ENCODE measurements around the gene TMEM98.
"Not testable (repeated sequence)": the region's sequence is repeated elsewhere in the genome, so short reads cannot be mapped to it uniquely, and the experiment has no call there.

TMEM98 gene

GRCh38 chr17:32952491-32952890 lies 24.5 kb downstream of the TMEM98 start:
- H3K9me3 ChIP-seq (ENCODE audit: control insufficient read depth in 1 of 2, low read length in 2 of 2); H3K9ac ChIP-seq (ENCODE audit: low read depth in 1 of 2, low read length in 2 of 2); H3K27ac ChIP-seq (ENCODE audit: low read depth, low read length); H3K27me3 ChIP-seq (ENCODE audit: control insufficient read depth in 1 of 2, insufficient read depth in 2 of 2, low read length in 2 of 2); H3K36me3 ChIP-seq (ENCODE audit: control insufficient read depth in 1 of 2, insufficient read depth in 2 of 2, low read length in 2 of 2); H3K4me3 ChIP-seq (ENCODE audit: low read depth in 1 of 2, low read length in 2 of 2): not testable (repeated sequence)
- peaks cover 31 to 36% of the 10 kb centered on the region in 2 donors for H3K4me1 ChIP-seq (ENCODE audit: control insufficient read depth in 1 of 2, insufficient read depth in 2 of 2, low read length in 2 of 2)

DNA sequence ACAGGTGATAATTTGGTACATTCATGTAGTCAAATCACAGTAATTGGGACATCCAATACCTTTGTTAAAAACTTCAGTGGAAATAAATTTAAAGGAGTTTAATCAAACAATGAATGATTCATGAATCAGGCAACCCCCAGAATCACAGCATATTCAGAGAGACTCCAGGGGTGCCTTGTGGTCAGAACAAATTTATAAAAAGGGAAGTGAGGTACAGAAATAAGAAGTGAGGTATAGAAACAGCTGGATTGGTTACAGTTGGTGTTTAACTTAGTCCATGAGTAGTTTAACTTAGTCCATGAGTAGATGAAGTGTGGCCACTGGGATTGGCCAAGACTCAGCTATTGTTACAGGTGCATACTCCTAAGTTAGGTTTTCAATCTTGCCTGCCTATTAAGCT lies 25.1 kb downstream of the TMEM98 start:
- Histone ChIP-seq H3K36me3 (ENCODE audit: control insufficient read depth in 1 of 2, insufficient read depth in 2 of 2, low read length in 2 of 2) (no peaks in the 10 kb centered on the region), H3K27ac (ENCODE audit: low read depth, low read length) (no peak overlapping the region), H3K4me3 (ENCODE audit: low read depth in 1 of 2, low read length in 2 of 2) (no peak overlapping the region), H3K27me3 (ENCODE audit: control insufficient read depth in 1 of 2, insufficient read depth in 2 of 2, low read length in 2 of 2) (no peaks in the 10 kb centered on the region), H3K9me3 (ENCODE audit: control insufficient read depth in 1 of 2, low read length in 2 of 2) (no peaks in the 10 kb centered on the region), H3K9ac (ENCODE audit: low read depth in 1 of 2, low read length in 2 of 2) (no peak overlapping the region), H3K4me1 (ENCODE audit: control insufficient read depth in 1 of 2, insufficient read depth in 2 of 2, low read length in 2 of 2) (peaks cover 31 to 36% of the 10 kb centered on the region in 2 donors)

- no peak overlapping the region for H3K9ac ChIP-seq (ENCODE audit: low read depth in 1 of 2, low read length in 2 of 2)
- H3K4me1 ChIP-seq (ENCODE audit: control insufficient read depth in 1 of 2, insufficient read depth in 2 of 2, low read length in 2 of 2), result peaks cover 31 to 36% of the 10 kb centered on the region in 2 donors
- no peaks in the 10 kb centered on the region for H3K9me3 ChIP-seq (ENCODE audit: control insufficient read depth in 1 of 2, low read length in 2 of 2)
- no peaks in the 10 kb centered on the region for H3K36me3 ChIP-seq (ENCODE audit: control insufficient read depth in 1 of 2, insufficient read depth in 2 of 2, low read length in 2 of 2)
- H3K4me3 ChIP-seq (ENCODE audit: low read depth in 1 of 2, low read length in 2 of 2), result peak overlapping the region in 1 of 2 donors; percentile 27
- H3K27ac ChIP-seq (ENCODE audit: low read depth, low read length), result peak overlapping the region; percentile 8
- no peaks in the 10 kb centered on the region for H3K27me3 ChIP-seq (ENCODE audit: control insufficient read depth in 1 of 2, insufficient read depth in 2 of 2, low read length in 2 of 2)
Observed at GRCh38 chr17:32953857-32954256, 25.9 kb downstream of the TMEM98 start.

GRCh38 chr17:32954477-32954876 lies 26.5 kb downstream of the TMEM98 start:
- Histone ChIP-seq H3K27me3 (ENCODE audit: control insufficient read depth in 1 of 2, insufficient read depth in 2 of 2, low read length in 2 of 2) (no peaks in the 10 kb centered on the region), H3K9me3 (ENCODE audit: control insufficient read depth in 1 of 2, low read length in 2 of 2) (no peaks in the 10 kb centered on the region), H3K9ac (ENCODE audit: low read depth in 1 of 2, low read length in 2 of 2) (peak overlapping the region in 1 of 2 donors; percentile 53), H3K4me3 (ENCODE audit: low read depth in 1 of 2, low read length in 2 of 2) (peak overlapping the region; percentile 27 to 48), H3K36me3 (ENCODE audit: control insufficient read depth in 1 of 2, insufficient read depth in 2 of 2, low read length in 2 of 2) (no peaks in the 10 kb centered on the region), H3K4me1 (ENCODE audit: control insufficient read depth in 1 of 2, insufficient read depth in 2 of 2, low read length in 2 of 2) (peaks cover 31 to 36% of the 10 kb centered on the region in 2 donors), H3K27ac (ENCODE audit: low read depth, low read length) (peak overlapping the region; percentile 20)

DNA sequence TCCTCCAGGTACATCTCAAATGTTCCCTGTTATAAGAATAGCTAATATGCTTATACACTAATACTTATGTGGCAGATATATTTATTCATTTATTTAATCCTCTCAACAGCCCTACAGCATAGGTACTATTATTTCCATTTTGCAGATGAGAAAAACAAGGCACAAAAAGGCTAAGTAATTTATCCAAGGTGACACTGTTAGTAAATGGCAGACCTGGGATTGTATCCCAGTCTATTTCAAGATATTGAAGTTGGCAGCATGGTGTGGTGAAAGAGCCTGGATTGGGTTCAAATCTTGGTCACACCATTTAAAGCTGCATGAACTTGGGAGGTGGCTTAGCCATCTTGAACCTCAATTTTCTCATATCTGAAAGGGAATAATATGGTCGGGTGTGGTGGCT lies 27.2 kb downstream of the TMEM98 start:
- Histone ChIP-seq H3K4me3 (ENCODE audit: low read depth in 1 of 2, low read length in 2 of 2) (peak overlapping the region in 1 of 2 donors; percentile 16), H3K27ac (ENCODE audit: low read depth, low read length) (no peak overlapping the region)

DNA sequence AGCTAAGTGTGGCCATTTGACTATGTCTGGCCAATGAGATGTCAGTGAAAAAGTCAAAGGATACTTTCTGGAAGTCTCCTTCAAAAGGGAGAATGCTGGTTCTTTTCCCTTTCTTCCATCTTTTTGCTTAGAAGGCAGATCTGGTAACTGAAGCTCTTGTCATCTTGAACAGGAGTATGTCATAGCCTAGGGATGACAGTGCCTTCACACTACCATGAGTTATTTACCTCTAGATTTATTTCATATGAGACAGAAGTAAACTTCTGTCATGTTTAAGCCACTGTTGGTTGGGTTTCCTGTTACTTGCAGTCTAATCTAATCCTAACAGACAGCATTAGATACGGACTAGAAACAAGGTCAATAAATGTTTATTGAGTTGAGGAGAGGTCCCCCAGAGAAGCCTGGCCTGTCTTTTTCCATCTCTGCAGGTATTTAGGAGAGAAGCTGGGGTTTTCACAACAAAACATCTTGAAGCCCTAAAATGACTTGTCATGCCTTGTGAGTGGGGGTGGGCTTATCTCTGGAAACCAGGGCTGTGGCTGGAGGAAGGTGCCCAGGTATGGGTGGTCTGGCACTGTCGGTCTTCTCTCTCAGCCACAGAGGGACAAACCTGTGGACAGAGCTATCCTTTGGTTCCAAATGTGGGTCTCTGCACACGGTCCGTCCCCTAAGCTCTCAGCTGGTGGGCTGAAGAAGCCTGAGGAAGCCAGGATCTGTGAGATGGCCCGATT lies 28.5 kb downstream of the TMEM98 start:
- H3K27me3 ChIP-seq (ENCODE audit: control insufficient read depth in 1 of 2, insufficient read depth in 2 of 2, low read length in 2 of 2), result no peaks in the 10 kb centered on the region
- H3K36me3 ChIP-seq (ENCODE audit: control insufficient read depth in 1 of 2, insufficient read depth in 2 of 2, low read length in 2 of 2), result no peaks in the 10 kb centered on the region
- H3K4me1 ChIP-seq (ENCODE audit: control insufficient read depth in 1 of 2, insufficient read depth in 2 of 2, low read length in 2 of 2), result peaks cover 35 to 37% of the 10 kb centered on the region in 2 donors
- H3K9ac ChIP-seq (ENCODE audit: low read depth in 1 of 2, low read length in 2 of 2), result no peak overlapping the region
- H3K9me3 ChIP-seq (ENCODE audit: control insufficient read depth in 1 of 2, low read length in 2 of 2), result no peaks in the 10 kb centered on the region
- H3K27ac ChIP-seq (ENCODE audit: low read depth, low read length), result no peak overlapping the region
- H3K4me3 ChIP-seq (ENCODE audit: low read depth in 1 of 2, low read length in 2 of 2), result no peak overlapping the region

More for the DNA sequence above, 27.2 kb downstream of the TMEM98 start:
- Histone ChIP-seq H3K4me1 (ENCODE audit: control insufficient read depth in 1 of 2, insufficient read depth in 2 of 2, low read length in 2 of 2) (peaks cover 31 to 36% of the 10 kb centered on the region in 2 donors), H3K36me3 (ENCODE audit: control insufficient read depth in 1 of 2, insufficient read depth in 2 of 2, low read length in 2 of 2) (no peaks in the 10 kb centered on the region), H3K27me3 (ENCODE audit: control insufficient read depth in 1 of 2, insufficient read depth in 2 of 2, low read length in 2 of 2) (no peaks in the 10 kb centered on the region), H3K9ac (ENCODE audit: low read depth in 1 of 2, low read length in 2 of 2) (no peak overlapping the region), H3K9me3 (ENCODE audit: control insufficient read depth in 1 of 2, low read length in 2 of 2) (no peaks in the 10 kb centered on the region)

GRCh38 chr17:32958418-32958817 lies 30.5 kb downstream of the TMEM98 start:
- Histone ChIP-seq H3K36me3 (ENCODE audit: control insufficient read depth in 1 of 2, insufficient read depth in 2 of 2, low read length in 2 of 2) (no peaks in the 10 kb centered on the region), H3K4me1 (ENCODE audit: control insufficient read depth in 1 of 2, insufficient read depth in 2 of 2, low read length in 2 of 2) (peaks cover 37 to 39% of the 10 kb centered on the region in 2 donors), H3K27ac (ENCODE audit: low read depth, low read length) (no peak overlapping the region), H3K9me3 (ENCODE audit: control insufficient read depth in 1 of 2, low read length in 2 of 2) (no peaks in the 10 kb centered on the region), H3K9ac (ENCODE audit: low read depth in 1 of 2, low read length in 2 of 2) (no peak overlapping the region), H3K4me3 (ENCODE audit: low read depth in 1 of 2, low read length in 2 of 2) (no peak overlapping the region), H3K27me3 (ENCODE audit: control insufficient read depth in 1 of 2, insufficient read depth in 2 of 2, low read length in 2 of 2) (no peaks in the 10 kb centered on the region)

GRCh38 chr17:32960815-32961214 lies 32.9 kb downstream of the TMEM98 start:
- no peaks in the 10 kb centered on the region for H3K9me3 ChIP-seq (ENCODE audit: control insufficient read depth in 1 of 2, low read length in 2 of 2)
- no peak overlapping the region for H3K27ac ChIP-seq (ENCODE audit: low read depth, low read length)
- H3K36me3 ChIP-seq (ENCODE audit: control insufficient read depth in 1 of 2, insufficient read depth in 2 of 2, low read length in 2 of 2), result no peaks in the 10 kb centered on the region
- no peak overlapping the region for H3K4me3 ChIP-seq (ENCODE audit: low read depth in 1 of 2, low read length in 2 of 2)
- no peaks in the 10 kb centered on the region for H3K27me3 ChIP-seq (ENCODE audit: control insufficient read depth in 1 of 2, insufficient read depth in 2 of 2, low read length in 2 of 2)
- peaks cover 18 to 21% of the 10 kb centered on the region in 2 donors for H3K4me1 ChIP-seq (ENCODE audit: control insufficient read depth in 1 of 2, insufficient read depth in 2 of 2, low read length in 2 of 2)
- H3K9ac ChIP-seq (ENCODE audit: low read depth in 1 of 2, low read length in 2 of 2), result no peak overlapping the region

GRCh38 chr17:32962320-32962711 lies 34.4 kb downstream of the TMEM98 start:
- Histone ChIP-seq H3K9me3 (ENCODE audit: control insufficient read depth in 1 of 2, low read length in 2 of 2) (no peaks in the 10 kb centered on the region), H3K4me1 (ENCODE audit: control insufficient read depth in 1 of 2, insufficient read depth in 2 of 2, low read length in 2 of 2) (peaks cover 11 to 13% of the 10 kb centered on the region in 2 donors), H3K36me3 (ENCODE audit: control insufficient read depth in 1 of 2, insufficient read depth in 2 of 2, low read length in 2 of 2) (no peaks in the 10 kb centered on the region), H3K27ac (ENCODE audit: low read depth, low read length) (no peak overlapping the region), H3K27me3 (ENCODE audit: control insufficient read depth in 1 of 2, insufficient read depth in 2 of 2, low read length in 2 of 2) (no peaks in the 10 kb centered on the region), H3K9ac (ENCODE audit: low read depth in 1 of 2, low read length in 2 of 2) (no peak overlapping the region), H3K4me3 (ENCODE audit: low read depth in 1 of 2, low read length in 2 of 2) (no peak overlapping the region)

DNA sequence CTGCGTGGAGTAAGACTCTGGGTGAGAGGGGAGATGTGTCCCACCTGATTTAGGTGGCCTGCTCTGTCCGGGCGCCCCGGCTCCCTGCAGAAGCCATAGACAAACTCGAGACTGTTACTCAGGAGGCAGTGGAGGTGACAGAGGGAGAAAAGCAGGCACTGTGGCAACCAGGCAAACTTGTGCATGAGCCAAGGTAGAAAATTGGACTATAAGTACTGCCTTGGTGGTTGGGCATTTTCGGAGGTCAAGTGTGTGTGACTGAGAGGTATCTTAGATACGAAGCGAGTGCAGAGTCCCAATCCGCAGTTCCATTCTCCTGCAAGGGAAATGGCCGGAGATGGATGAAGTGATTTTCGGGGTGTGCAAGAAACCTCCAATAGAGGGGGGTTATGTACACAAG lies 36.6 kb downstream of the TMEM98 start:
- no peaks in the 10 kb centered on the region for H3K36me3 ChIP-seq (ENCODE audit: control insufficient read depth in 1 of 2, insufficient read depth in 2 of 2, low read length in 2 of 2)
- no peaks in the 10 kb centered on the region for H3K9me3 ChIP-seq (ENCODE audit: control insufficient read depth in 1 of 2, low read length in 2 of 2)
- H3K27me3 ChIP-seq (ENCODE audit: control insufficient read depth in 1 of 2, insufficient read depth in 2 of 2, low read length in 2 of 2), result no peaks in the 10 kb centered on the region
- H3K9ac ChIP-seq (ENCODE audit: low read depth in 1 of 2, low read length in 2 of 2), result no peak overlapping the region
- H3K4me1 ChIP-seq (ENCODE audit: control insufficient read depth in 1 of 2, insufficient read depth in 2 of 2, low read length in 2 of 2), result peaks cover 11 to 13% of the 10 kb centered on the region in 2 donors
- H3K27ac ChIP-seq (ENCODE audit: low read depth, low read length), result no peak overlapping the region
- no peak overlapping the region for H3K4me3 ChIP-seq (ENCODE audit: low read depth in 1 of 2, low read length in 2 of 2)

All from duodenal mucosa (tissue), 2 donors.